Activated CD8-positive, alpha-beta T cell treated with anti-CD3 and anti-CD28 coated beads, Interleukin-2, amount 10 ng/mL, durations not matched to agents 7 days and 5 days (primary cell): ENCODE measurements around the gene ZBTB44. TPM values are rescaled to one million over a fixed set of nuclear protein-coding genes. Genes with fewer than 3 reads are reported as not detected.
"Not testable (repeated sequence)": the region's sequence is repeated elsewhere in the genome, so short reads cannot be mapped to it uniquely, and the experiment has no call there.

ENCODE experiments used
- ATAC-seq: fragments of 150-1000 bp; cut with Tn5 transposase; one replicate; pipeline ENCODE4 v1.10.0; 2021; ENCODE audit warnings: moderate library complexity
- CTCF ChIA-PET: fragments of 350-600 bp; sonication (Branson Sonifier 250); formaldehyde crosslinking; loops from one replicate; lab custom pipeline; 2021; ENCODE audit warnings: antibody characterized with exemption; lab: Charles Lee
- POLR2A ChIA-PET: fragments of 350-600 bp; sonication (Branson Sonifier 250); formaldehyde crosslinking; loops from one replicate; lab custom pipeline; 2021; ENCODE audit warnings: antibody characterized with exemption; lab: Charles Lee
- DNase-seq: peaks from one replicate; pipeline ENCODE4 v3.0.0-alpha.2; 2020
- H3K27ac Mint-ChIP-seq: one replicate; pipeline ENCODE4 v1.8.0; 2021; ENCODE audit warnings: mild to moderate bottlenecking, mixed read lengths
- H3K27me3 Mint-ChIP-seq: one replicate; pipeline ENCODE4 v1.8.0; 2021; ENCODE audit warnings: low read depth, mixed read lengths
- H3K36me3 Mint-ChIP-seq: one replicate; pipeline ENCODE4 v1.8.0; 2021; ENCODE audit warnings: low read depth, mixed read lengths
- H3K4me1 Mint-ChIP-seq: one replicate; pipeline ENCODE4 v1.8.0; 2021; ENCODE audit warnings: low read depth, mixed read lengths
- H3K4me3 Mint-ChIP-seq: one replicate; pipeline ENCODE4 v1.8.0; 2021; ENCODE audit warnings: mild to moderate bottlenecking, mixed read lengths
- H3K9me3 Mint-ChIP-seq: one replicate; pipeline ENCODE4 v1.8.0; 2022; ENCODE audit warnings: mixed read lengths; ENCODE audit not compliant: insufficient read depth
- total RNA-seq, 2 experiments: library from RNA; stranded (reverse); gene quantifications; one replicate each; pipeline ENCODE4 v1.2.3, GENCODE V29; 2021

ZBTB44 gene
- total RNA-seq, 2 experiments from 2014 or later, result 37.8 to 42.1 TPM

DNA sequence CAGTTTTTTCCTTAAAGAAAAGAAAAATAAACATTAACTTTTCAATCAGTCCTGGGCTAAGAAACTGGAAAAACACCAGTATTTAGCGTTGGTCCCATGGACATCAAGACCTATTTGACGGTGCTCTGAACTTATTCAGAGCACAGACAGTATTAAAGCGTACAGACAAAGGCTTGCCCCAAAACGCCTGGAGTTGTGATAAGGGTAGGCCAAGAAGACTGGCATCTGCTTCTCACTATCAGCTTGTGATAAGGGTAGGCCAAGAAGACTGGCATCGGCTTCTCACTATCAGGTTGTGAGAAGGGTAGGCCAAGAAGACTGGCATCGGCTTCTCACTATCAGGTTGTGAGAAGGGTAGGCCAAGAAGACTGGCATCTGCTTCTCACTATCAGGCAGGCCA is 69.3 kb downstream of the ZBTB44 start:
- POLR2A ChIA-PET, H3K9me3 Mint-ChIP-seq, ATAC-seq, H3K27me3 Mint-ChIP-seq, H3K4me3 Mint-ChIP-seq, DNase-seq, H3K27ac Mint-ChIP-seq, CTCF ChIA-PET: not testable (repeated sequence)
- peaks cover 21% of the 10 kb centered on the region for H3K36me3 Mint-ChIP-seq
- peaks cover 32% of the 10 kb centered on the region for H3K4me1 Mint-ChIP-seq

DNA sequence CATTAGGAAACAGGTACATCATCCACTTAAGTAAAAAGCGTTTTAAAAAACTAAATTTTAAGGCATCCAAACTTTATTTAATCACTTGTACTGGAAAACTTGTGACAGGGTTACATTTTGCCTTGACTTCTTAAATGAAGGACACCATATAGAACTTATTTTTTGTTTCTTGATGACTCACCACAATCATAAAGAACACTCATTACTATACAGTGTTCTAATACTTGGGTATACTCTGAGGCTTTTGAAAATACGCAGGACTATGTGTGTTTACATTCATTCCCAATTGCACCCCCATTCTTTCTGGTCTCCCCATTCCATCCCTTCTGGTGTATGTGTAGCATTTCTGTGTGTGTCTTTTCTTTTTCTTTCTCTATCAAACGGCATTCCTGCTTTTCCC is 69.9 kb downstream of the ZBTB44 start:
- H3K27ac Mint-ChIP-seq, result peak overlapping the region; percentile 35
- DNase-seq (no peak), ATAC-seq (no peak)
- H3K9me3 Mint-ChIP-seq, result no peaks in the 10 kb centered on the region
- peaks cover 21% of the 10 kb centered on the region for H3K36me3 Mint-ChIP-seq
- ChIA-PET CTCF (interaction anchor here (0.9 to 1.4 kb wide), 2 partner anchors 32 to 672 kb away, joined by 3 read pairs; partner anchors contain the start of gene SNX19), POLR2A (no interaction called here)
- no peak overlapping the region for H3K4me3 Mint-ChIP-seq
- H3K27me3 Mint-ChIP-seq, result no peaks in the 10 kb centered on the region
- H3K4me1 Mint-ChIP-seq, result peaks cover 32% of the 10 kb centered on the region

DNA sequence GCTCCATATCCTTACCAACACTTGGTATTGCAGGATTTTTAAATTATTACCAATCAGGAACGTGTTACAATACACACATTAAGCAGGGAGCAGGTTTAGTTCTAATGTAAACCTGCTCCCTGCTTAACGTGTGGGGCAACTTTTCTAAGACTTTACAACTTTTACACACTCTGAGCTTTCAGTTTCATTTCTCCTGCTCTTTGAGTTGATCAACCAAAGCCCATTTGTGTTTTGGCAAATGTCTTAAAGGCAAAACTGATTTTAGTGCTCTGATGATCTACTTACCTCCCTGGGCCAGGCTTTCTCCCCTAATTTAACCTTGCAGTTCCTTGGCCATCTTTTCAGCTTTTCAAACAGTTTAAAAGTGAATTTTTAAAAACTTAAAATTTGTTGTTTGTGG is 70.9 kb downstream of the ZBTB44 start:
- ATAC-seq (peak; percentile 82), DNase-seq (no peak)
- ChIA-PET CTCF (interaction anchor here (0.9 to 1.4 kb wide), 3 partner anchors 23 to 673 kb away, joined by 3 read pairs; partner anchors contain the start of gene SNX19), POLR2A (interaction anchor here (0.6 kb wide), 1 partner anchor 49 kb away, joined by 3 read pairs; no protein-coding TSS in a partner anchor)
- Mint-ChIP-seq H3K27me3 (no peaks in the 10 kb centered on the region), H3K36me3 (peaks cover 21% of the 10 kb centered on the region), H3K9me3 (no peaks in the 10 kb centered on the region), H3K4me1 (peaks cover 28% of the 10 kb centered on the region), H3K27ac (peak overlapping the region; percentile 75), H3K4me3 (peak overlapping the region; percentile 53)

DNA sequence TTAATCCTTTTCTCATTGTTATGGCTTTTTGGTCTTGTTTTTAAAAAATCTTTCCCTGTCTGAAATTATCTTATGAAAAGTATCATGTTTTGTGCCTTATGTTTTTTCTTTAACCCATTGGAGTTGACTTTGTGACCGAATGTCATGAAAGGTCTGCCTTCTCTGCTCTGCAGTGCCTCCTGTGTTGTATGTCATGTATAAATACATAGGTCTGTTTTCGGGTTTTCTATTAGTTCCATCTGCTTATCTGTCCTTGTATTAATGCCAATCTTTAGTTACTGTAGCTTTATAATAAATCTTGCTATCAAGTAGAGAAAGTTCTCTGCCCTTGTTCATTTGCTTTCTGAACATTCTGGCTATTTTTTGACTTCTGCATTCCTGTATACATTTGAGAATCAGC is 73.0 kb downstream of the ZBTB44 start:
- Mint-ChIP-seq H3K4me3 (no peak overlapping the region), H3K27ac (no peak overlapping the region), H3K36me3 (peaks cover 30% of the 10 kb centered on the region), H3K27me3 (no peaks in the 10 kb centered on the region), H3K4me1 (peaks cover 24% of the 10 kb centered on the region), H3K9me3 (no peaks in the 10 kb centered on the region)
- ChIA-PET CTCF (interaction anchor here (1.0 kb wide), 1 partner anchor 78 kb away, joined by 5 read pairs; no protein-coding TSS in a partner anchor), POLR2A (no interaction called here)
- DNase-seq, result no peak
- ATAC-seq, result no peak

DNA sequence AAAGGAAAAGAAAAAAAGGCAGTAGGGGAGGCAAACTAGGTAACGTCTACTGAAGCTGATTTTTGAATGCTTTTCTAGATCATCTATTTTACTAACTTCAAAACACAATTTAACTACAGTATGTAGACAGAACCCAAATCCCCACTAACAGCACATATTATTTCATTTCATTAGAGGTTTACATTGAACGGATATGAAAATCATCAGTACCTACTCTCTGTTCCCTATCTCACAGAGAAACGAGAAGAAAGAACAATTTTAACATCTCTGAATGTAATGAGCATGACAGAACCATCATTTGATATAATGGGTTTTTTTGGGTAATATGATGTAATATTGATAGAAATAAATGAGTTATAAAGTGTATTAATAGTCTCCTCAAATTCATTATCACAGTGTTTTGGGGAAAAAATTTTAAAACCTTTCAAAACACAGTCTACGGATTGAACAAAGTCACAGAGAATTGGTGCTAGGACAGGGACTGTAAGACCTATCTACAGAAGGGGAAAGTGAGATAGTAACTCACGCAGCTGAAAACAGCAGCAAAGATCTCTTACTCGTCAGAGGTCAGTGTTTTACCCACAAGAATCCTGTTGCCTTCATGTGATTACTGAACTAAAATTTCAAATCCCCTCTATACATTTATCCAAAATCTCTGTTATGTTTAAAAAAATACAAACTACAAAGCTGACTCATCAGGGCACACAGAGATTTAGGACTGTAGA is 77.3 kb downstream of the ZBTB44 start:
- peaks cover 25% of the 10 kb centered on the region for H3K36me3 Mint-ChIP-seq
- POLR2A ChIA-PET, result no interaction called here
- H3K27ac Mint-ChIP-seq, result no peak overlapping the region
- DNase-seq (no peak), ATAC-seq (no peak)
- no peaks in the 10 kb centered on the region for H3K9me3 Mint-ChIP-seq
- CTCF ChIA-PET, result no interaction called here
- no peak overlapping the region for H3K4me3 Mint-ChIP-seq
- H3K27me3 Mint-ChIP-seq, result no peaks in the 10 kb centered on the region
- peaks cover 2% of the 10 kb centered on the region for H3K4me1 Mint-ChIP-seq

DNA sequence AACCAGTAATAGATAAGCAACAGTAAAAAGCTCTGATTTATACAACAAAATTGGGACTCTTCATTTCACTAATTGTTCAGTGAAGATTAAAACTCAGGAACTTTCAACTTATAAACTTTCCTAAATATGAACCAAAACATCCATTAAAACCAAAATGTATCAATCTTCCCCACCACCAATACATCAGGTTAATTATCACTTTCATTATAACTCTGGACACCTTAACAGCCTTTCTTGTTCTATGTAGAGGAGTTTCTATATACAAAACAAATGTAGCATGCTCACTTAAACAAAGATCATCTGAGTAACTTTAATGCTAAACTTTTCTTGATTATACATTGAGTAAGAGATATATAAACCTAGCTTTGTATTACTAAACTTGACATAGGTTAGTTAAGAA is 80.4 kb downstream of the ZBTB44 start:
- Mint-ChIP-seq H3K36me3 (peaks cover 27% of the 10 kb centered on the region), H3K27me3 (no peaks in the 10 kb centered on the region), H3K27ac (no peak overlapping the region), H3K9me3 (no peaks in the 10 kb centered on the region), H3K4me1 (no peaks in the 10 kb centered on the region), H3K4me3 (no peak overlapping the region)
- CTCF ChIA-PET, result no interaction called here
- POLR2A ChIA-PET, result no interaction called here
- DNase-seq (no peak), ATAC-seq (no peak)

DNA sequence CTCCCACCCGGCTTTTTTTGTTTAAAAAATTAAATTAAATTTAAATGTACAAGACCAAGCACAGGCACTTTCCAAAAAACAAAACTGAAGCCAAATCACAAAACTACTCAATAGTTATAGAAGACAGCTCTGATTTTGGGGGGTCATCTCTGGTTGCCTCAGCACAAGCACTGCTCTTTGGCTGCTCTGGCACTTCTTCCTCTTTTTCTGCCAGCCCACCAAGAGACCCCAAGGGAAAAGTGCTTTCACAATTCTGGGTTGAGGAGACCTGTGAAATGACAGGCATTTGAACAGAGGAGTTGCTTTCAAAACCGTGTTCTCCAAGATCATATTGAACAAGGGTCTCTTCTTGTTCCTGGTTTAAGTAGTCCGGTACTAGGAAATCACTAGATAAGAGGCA is 80.8 kb downstream of the ZBTB44 start:
- POLR2A ChIA-PET, H3K4me3 Mint-ChIP-seq, H3K9me3 Mint-ChIP-seq, CTCF ChIA-PET, H3K27ac Mint-ChIP-seq, DNase-seq, ATAC-seq, H3K4me1 Mint-ChIP-seq, H3K27me3 Mint-ChIP-seq: not testable (repeated sequence)
- H3K36me3 Mint-ChIP-seq, result peaks cover 24% of the 10 kb centered on the region

DNA sequence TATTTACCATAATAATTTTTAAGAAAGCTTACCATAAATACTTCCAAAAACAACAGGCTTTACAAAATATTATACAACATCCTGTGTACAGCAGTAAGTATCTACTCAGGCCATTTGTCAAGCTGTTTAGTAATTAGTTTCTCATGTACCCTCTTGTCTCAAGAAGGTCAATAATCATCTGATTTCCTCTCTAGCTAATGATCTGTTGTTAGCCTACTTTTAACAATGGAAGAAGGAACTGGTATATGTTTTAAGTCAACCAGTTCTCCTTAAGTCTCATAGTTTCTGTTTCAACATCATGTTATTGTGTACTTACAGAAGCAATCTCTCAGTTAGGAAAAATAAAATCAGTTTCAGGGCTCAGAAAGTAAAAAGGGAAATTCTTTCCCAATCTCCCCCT is 81.2 kb downstream of the ZBTB44 start:
- DNase-seq, POLR2A ChIA-PET, H3K4me3 Mint-ChIP-seq, H3K27me3 Mint-ChIP-seq, ATAC-seq, H3K27ac Mint-ChIP-seq, H3K4me1 Mint-ChIP-seq, H3K9me3 Mint-ChIP-seq, CTCF ChIA-PET: not testable (repeated sequence)
- H3K36me3 Mint-ChIP-seq, result peaks cover 24% of the 10 kb centered on the region

DNA sequence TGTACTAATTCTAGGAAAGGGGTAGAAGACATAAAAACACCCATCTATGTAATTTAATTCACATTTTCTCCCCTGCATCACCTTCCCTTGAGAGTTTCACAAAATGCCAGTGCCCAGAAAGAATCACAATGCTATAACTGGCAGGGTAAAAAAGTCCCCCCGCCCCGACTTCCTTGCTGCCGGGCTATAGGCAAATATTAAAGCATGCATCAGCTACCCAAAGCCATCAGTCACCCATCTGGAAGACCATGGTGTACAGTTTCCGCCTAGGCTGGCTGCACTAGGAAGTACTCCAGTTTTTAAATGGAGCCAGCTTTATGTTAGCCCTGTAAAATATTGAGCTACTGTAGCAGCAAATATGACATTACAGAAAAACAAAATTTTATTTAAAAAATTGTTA is 87.3 kb downstream of the ZBTB44 start:
- ATAC-seq (no peak), DNase-seq (no peak)
- H3K4me1 Mint-ChIP-seq, result peaks cover 8% of the 10 kb centered on the region
- no peaks in the 10 kb centered on the region for H3K27me3 Mint-ChIP-seq
- no peak overlapping the region for H3K4me3 Mint-ChIP-seq
- no peaks in the 10 kb centered on the region for H3K9me3 Mint-ChIP-seq
- H3K27ac Mint-ChIP-seq, result no peak overlapping the region
- ChIA-PET POLR2A (no interaction called here), CTCF (no interaction called here)
- H3K36me3 Mint-ChIP-seq, result peaks cover 2% of the 10 kb centered on the region

DNA sequence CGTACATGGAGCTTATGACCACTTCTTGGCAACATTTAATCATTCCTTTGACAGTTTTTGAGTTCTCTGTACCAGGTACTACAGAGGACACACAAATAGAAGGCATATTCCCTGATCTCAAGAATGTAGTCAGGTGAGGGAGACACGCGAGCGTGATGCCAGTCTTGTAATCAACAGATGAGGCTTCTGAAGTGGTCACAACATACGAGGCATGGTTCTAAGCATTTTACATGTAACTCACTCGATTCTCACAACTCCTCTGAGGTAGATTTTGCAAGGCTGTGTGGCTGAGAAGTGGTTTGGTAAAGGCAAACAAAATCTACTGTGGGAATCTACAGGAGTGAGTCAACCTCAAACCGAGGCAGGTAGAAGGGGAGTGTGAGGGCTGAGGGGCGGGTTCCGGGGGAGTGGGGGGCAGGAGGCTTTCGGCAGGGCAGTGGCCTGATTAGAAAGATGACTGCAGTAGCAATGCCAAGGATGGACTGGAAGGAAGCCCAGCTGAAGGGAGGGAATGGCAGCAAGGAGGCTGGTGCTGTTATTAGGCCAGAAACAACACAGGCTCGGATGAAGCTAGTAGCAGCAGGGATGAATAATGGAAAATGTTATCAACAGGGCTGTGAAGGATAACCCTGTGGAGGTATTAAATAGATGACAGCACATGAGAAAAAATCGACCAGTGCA is 91.3 kb downstream of the ZBTB44 start:
- Mint-ChIP-seq H3K4me1 (peaks cover 8% of the 10 kb centered on the region), H3K9me3 (no peaks in the 10 kb centered on the region), H3K36me3 (no peaks in the 10 kb centered on the region), H3K4me3 (no peak overlapping the region), H3K27ac (no peak overlapping the region), H3K27me3 (no peaks in the 10 kb centered on the region)
- CTCF ChIA-PET, result interaction anchor here (0.9 kb wide), 1 partner anchor 11 kb away, joined by 3 read pairs; no protein-coding TSS in a partner anchor
- no peak for DNase-seq
- ATAC-seq, result no peak
- POLR2A ChIA-PET, result no interaction called here

DNA sequence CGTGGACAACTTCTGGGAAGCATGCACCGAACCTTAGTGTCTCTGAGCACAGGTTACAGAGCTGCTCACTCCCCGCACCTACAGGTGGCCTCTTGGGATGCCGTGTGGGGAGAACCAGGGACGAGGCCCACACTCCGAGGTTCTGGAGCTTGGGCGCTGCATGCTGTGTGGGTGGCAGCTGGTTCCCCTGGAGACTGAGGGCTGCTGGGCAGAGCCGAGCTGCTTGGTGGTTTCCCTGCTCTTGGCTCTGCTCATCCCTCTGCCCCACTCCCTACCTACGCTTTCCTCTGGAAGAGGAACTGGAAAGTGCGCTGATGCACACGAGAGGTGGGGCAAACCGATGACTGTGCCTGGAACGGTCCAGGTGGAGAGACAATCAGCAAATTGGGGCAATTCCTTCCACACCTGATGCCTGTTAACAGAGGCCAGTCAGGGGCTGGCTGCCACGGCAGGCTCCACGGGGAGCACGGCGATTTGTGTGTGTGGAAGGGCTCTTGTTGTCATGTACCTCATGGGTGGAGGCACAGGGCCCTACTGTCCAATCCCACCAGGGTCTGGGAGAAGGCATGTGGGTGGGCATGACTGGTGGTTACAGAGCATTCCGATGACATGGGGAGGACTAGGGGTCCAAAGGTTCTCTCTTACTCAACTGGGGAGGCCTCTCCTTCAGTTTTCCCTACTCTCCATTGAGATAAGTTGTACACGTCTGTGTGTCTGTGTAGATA is 94.2 kb downstream of the ZBTB44 start:
- Mint-ChIP-seq H3K4me1 (peaks cover 8% of the 10 kb centered on the region), H3K27ac (no peak overlapping the region), H3K36me3 (no peaks in the 10 kb centered on the region), H3K9me3 (no peaks in the 10 kb centered on the region), H3K27me3 (peaks cover 3% of the 10 kb centered on the region), H3K4me3 (no peak overlapping the region)
- ChIA-PET CTCF (no interaction called here), POLR2A (no interaction called here)
- no peak for ATAC-seq
- no peak for DNase-seq

DNA sequence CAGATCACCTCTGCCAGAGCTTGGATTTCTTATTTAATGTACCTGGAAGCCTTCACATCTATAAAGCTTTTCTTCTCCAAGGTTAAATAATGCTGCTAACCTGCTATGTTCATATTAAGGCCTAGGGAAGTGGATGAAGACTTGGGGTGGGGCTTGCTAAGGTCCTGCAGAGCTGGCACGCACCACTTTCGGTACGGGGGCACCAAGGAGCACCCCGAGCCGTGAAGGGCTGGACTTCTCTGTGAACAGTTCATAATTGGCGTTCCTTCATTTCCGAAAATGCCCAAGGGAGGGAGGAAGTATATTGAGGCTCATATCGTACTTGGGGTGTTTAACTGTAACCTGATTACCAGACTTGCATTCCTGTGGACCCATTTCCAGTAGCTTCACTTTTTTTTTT is 95.6 kb downstream of the ZBTB44 start:
- DNase-seq (no peak), ATAC-seq (no peak)
- no peak overlapping the region for H3K27ac Mint-ChIP-seq
- H3K36me3 Mint-ChIP-seq, result no peaks in the 10 kb centered on the region
- ChIA-PET CTCF (no interaction called here), POLR2A (no interaction called here)
- peaks cover 8% of the 10 kb centered on the region for H3K27me3 Mint-ChIP-seq
- no peaks in the 10 kb centered on the region for H3K9me3 Mint-ChIP-seq
- H3K4me1 Mint-ChIP-seq, result peaks cover 8% of the 10 kb centered on the region
- H3K4me3 Mint-ChIP-seq, result no peak overlapping the region
